Measurements from ENCODE around the gene DRGX.

DRGX gene

GRCh38 chr10:49325916-49326783 is 69.7 kb downstream of the DRGX start:
- ChIA-PET CTCF (no interaction called here), POLR2A (no interaction called here)
- no peak for TF ChIP-seq CTCF (IDR thresholded peaks at IDR 0.05; ENCODE audit: control extremely low read depth, extremely low read depth, low read depth, missing control alignments)
- no peak for DNase-seq (ENCODE audit: extremely low spot score)

- CTCF ChIA-PET = no interaction called here
- DNase-seq (ENCODE audit: extremely low spot score) = no peak
- POLR2A ChIA-PET = no interaction called here
- TF ChIP-seq CTCF (IDR thresholded peaks at IDR 0.05; ENCODE audit: control extremely low read depth, extremely low read depth, low read depth, missing control alignments) = no peak
These were observed 70.6 kb downstream of the DRGX start for GRCh38 chr10:49325131-49325915.

- POLR2A ChIA-PET = no interaction called here
- CTCF ChIA-PET = interaction anchor here (1.3 kb wide), 1 partner anchor 10 kb away, joined by 3 read pairs; no protein-coding TSS in a partner anchor
- no peak for DNase-seq (ENCODE audit: extremely low spot score)
- no peak for TF ChIP-seq CTCF (IDR thresholded peaks at IDR 0.05; ENCODE audit: control extremely low read depth, extremely low read depth, low read depth, missing control alignments)
These were observed 71.2 kb downstream of the DRGX start for GRCh38 chr10:49324711-49325110.

GRCh38 chr10:49323896-49324270 is 72.0 kb downstream of the DRGX start:
- no peak for DNase-seq (ENCODE audit: extremely low spot score)
- ChIA-PET POLR2A (no interaction called here), CTCF (interaction anchor here (1.3 kb wide), 1 partner anchor 9 kb away, joined by 3 read pairs; no protein-coding TSS in a partner anchor)
- TF ChIP-seq CTCF (IDR thresholded peaks at IDR 0.05; ENCODE audit: control extremely low read depth, extremely low read depth, low read depth, missing control alignments) = no peak

GRCh38 chr10:49323171-49323895 is 72.6 kb downstream of the DRGX start:
- no peak for DNase-seq (ENCODE audit: extremely low spot score)
- ChIA-PET POLR2A (no interaction called here), CTCF (interaction anchor here (1.3 kb wide), 1 partner anchor 9 kb away, joined by 3 read pairs; no protein-coding TSS in a partner anchor)
- no peak for TF ChIP-seq CTCF (IDR thresholded peaks at IDR 0.05; ENCODE audit: control extremely low read depth, extremely low read depth, low read depth, missing control alignments)

Measured in GM10248 (cell line).